Measurements from ENCODE around the gene SFRP4. TPM values are rescaled to one million over a fixed set of nuclear protein-coding genes. Genes with fewer than 3 reads are reported as not detected.
A peak's percentile ranks its signal among the peaks of the same experiment; 100 is the strongest.

The SFRP4 gene
- total and polyA plus RNA-seq, 2 donors = 2.2 to 11.2 TPM

- Histone ChIP-seq H3K36me3 (ENCODE audit: insufficient read depth) (no peaks in the 10 kb centered on the region), H3K4me3 (ENCODE audit: low read depth, low read length) (no peak overlapping the region), H3K4me1 (ENCODE audit: insufficient read depth) (no peaks in the 10 kb centered on the region), H3K27ac (ENCODE audit: low read depth) (no peak overlapping the region)
- no peak for DNase-seq (ENCODE audit: extremely low spot score)
- 51% methylated on average over 12 of the region's 12 CpGs for WGBS
Observed at GRCh38 chr7:37942934-37943610, 26.5 kb upstream of the SFRP4 start.

GRCh38 chr7:37933018-37933566 is 16.5 kb upstream of the SFRP4 start:
- Histone ChIP-seq H3K4me3 (ENCODE audit: low read depth, low read length) (no peak overlapping the region), H3K36me3 (ENCODE audit: insufficient read depth) (no peaks in the 10 kb centered on the region), H3K4me1 (ENCODE audit: insufficient read depth) (no peaks in the 10 kb centered on the region), H3K27ac (ENCODE audit: low read depth) (no peak overlapping the region)
- WGBS = 80% methylated on average over 9 of the region's 9 CpGs
- DNase-seq (ENCODE audit: extremely low spot score) = no peak

- H3K4me1 ChIP-seq (ENCODE audit: insufficient read depth) = no peaks in the 10 kb centered on the region
- H3K36me3 ChIP-seq (ENCODE audit: insufficient read depth) = no peaks in the 10 kb centered on the region
- H3K27ac ChIP-seq (ENCODE audit: low read depth) = no peak overlapping the region
- H3K4me3 ChIP-seq (ENCODE audit: low read depth, low read length) = no peak overlapping the region
- DNase-seq (ENCODE audit: extremely low spot score) = no peak
- WGBS = 76% methylated on average over 2 of the region's 2 CpGs
Observed at GRCh38 chr7:37932543-37932942, 15.9 kb upstream of the SFRP4 start.

- no peak overlapping the region for H3K27ac ChIP-seq (ENCODE audit: low read depth)
- H3K36me3 ChIP-seq (ENCODE audit: insufficient read depth) = peaks cover 2% of the 10 kb centered on the region
- WGBS = 84% methylated on average over 5 of the region's 5 CpGs
- no peaks in the 10 kb centered on the region for H3K4me1 ChIP-seq (ENCODE audit: insufficient read depth)
- no peak for DNase-seq (ENCODE audit: extremely low spot score)
- H3K4me3 ChIP-seq (ENCODE audit: low read depth, low read length) = no peak overlapping the region
Observed at GRCh38 chr7:37930226-37930948, 13.8 kb upstream of the SFRP4 start.

GRCh38 chr7:37928878-37929277 is 12.3 kb upstream of the SFRP4 start:
- Histone ChIP-seq H3K36me3 (ENCODE audit: insufficient read depth) (peaks cover 2% of the 10 kb centered on the region), H3K4me3 (ENCODE audit: low read depth, low read length) (no peak overlapping the region), H3K4me1 (ENCODE audit: insufficient read depth) (no peaks in the 10 kb centered on the region), H3K27ac (ENCODE audit: low read depth) (no peak overlapping the region)
- 85% methylated on average over 4 of the region's 4 CpGs for WGBS
- no peak for DNase-seq (ENCODE audit: extremely low spot score)

GRCh38 chr7:37927773-37928444 is 11.3 kb upstream of the SFRP4 start:
- no peak for DNase-seq (ENCODE audit: extremely low spot score)
- Histone ChIP-seq H3K4me3 (ENCODE audit: low read depth, low read length) (no peak overlapping the region), H3K4me1 (ENCODE audit: insufficient read depth) (no peaks in the 10 kb centered on the region), H3K27ac (ENCODE audit: low read depth) (no peak overlapping the region), H3K36me3 (ENCODE audit: insufficient read depth) (peaks cover 2% of the 10 kb centered on the region)
- 87% methylated on average over 2 of the region's 2 CpGs for WGBS

GRCh38 chr7:37925620-37926019 is 9.0 kb upstream of the SFRP4 start:
- Histone ChIP-seq H3K27ac (ENCODE audit: low read depth) (no peak overlapping the region), H3K4me1 (ENCODE audit: insufficient read depth) (no peaks in the 10 kb centered on the region), H3K4me3 (ENCODE audit: low read depth, low read length) (no peak overlapping the region), H3K36me3 (ENCODE audit: insufficient read depth) (peaks cover 2% of the 10 kb centered on the region)
- WGBS = 94% methylated on average over 1 of the region's 1 CpG
- no peak for DNase-seq (ENCODE audit: extremely low spot score)

GRCh38 chr7:37924491-37925041 is 7.9 kb upstream of the SFRP4 start:
- DNase-seq (ENCODE audit: extremely low spot score) = no peak
- H3K4me3 ChIP-seq (ENCODE audit: low read depth, low read length) = no peak overlapping the region
- no peaks in the 10 kb centered on the region for H3K4me1 ChIP-seq (ENCODE audit: insufficient read depth)
- no peak overlapping the region for H3K27ac ChIP-seq (ENCODE audit: low read depth)
- WGBS = 49% methylated on average over 3 of the region's 3 CpGs
- peaks cover 2% of the 10 kb centered on the region for H3K36me3 ChIP-seq (ENCODE audit: insufficient read depth)

- H3K36me3 ChIP-seq (ENCODE audit: insufficient read depth) = peaks cover 2% of the 10 kb centered on the region
- no peak overlapping the region for H3K27ac ChIP-seq (ENCODE audit: low read depth)
- H3K4me1 ChIP-seq (ENCODE audit: insufficient read depth) = no peaks in the 10 kb centered on the region
- WGBS = 69% methylated on average over 1 of the region's 1 CpG
- no peak for DNase-seq (ENCODE audit: extremely low spot score)
- H3K4me3 ChIP-seq (ENCODE audit: low read depth, low read length) = no peak overlapping the region
Observed at GRCh38 chr7:37923996-37924395, 7.4 kb upstream of the SFRP4 start.

GRCh38 chr7:37921876-37922275 is 5.3 kb upstream of the SFRP4 start:
- no peak for DNase-seq (ENCODE audit: extremely low spot score)
- Histone ChIP-seq H3K27ac (ENCODE audit: low read depth) (no peak overlapping the region), H3K36me3 (ENCODE audit: insufficient read depth) (peaks cover 2% of the 10 kb centered on the region), H3K4me3 (ENCODE audit: low read depth, low read length) (no peak overlapping the region), H3K4me1 (ENCODE audit: insufficient read depth) (no peaks in the 10 kb centered on the region)
- 70% methylated on average over 4 of the region's 4 CpGs for WGBS

GRCh38 chr7:37920849-37921805 is 4.5 kb upstream of the SFRP4 start:
- peaks cover 1% of the 10 kb centered on the region for H3K4me1 ChIP-seq (ENCODE audit: insufficient read depth)
- no peak overlapping the region for H3K27ac ChIP-seq (ENCODE audit: low read depth)
- WGBS = 2% methylated on average over 63 of the region's 63 CpGs
- DNase-seq (ENCODE audit: extremely low spot score) = no peak
- peak overlapping the region; percentile 54 for H3K4me3 ChIP-seq (ENCODE audit: low read depth, low read length)
- peaks cover under 1% of the 10 kb centered on the region for H3K36me3 ChIP-seq (ENCODE audit: insufficient read depth)

- no peak for DNase-seq (ENCODE audit: extremely low spot score)
- 17% methylated on average over 22 of the region's 22 CpGs for WGBS
- Histone ChIP-seq H3K27ac (ENCODE audit: low read depth) (no peak within 1 kb of the TSS), H3K4me3 (ENCODE audit: low read depth, low read length) (peak within 1 kb of the TSS; percentile 54), H3K4me1 (ENCODE audit: insufficient read depth) (peaks cover 1% of the 10 kb centered on the region), H3K36me3 (ENCODE audit: insufficient read depth) (no peaks in the 10 kb centered on the region)
Observed at GRCh38 chr7:37920305-37920848, 3.8 kb upstream of the SFRP4 start, which contains the start of gene EPDR1. Gene EPDR1 (plus strand): TSS chr7:37920640. CDS start chr7:37920940, 300 bp downstream.
